ENCODE measurements around the gene CCNT1. TPM values are rescaled to one million over a fixed set of nuclear protein-coding genes. Genes with fewer than 3 reads are reported as not detected.
"Not testable (repeated sequence)": the region's sequence is repeated elsewhere in the genome, so short reads cannot be mapped to it uniquely, and the experiment has no call there.

Gene CCNT1
- total RNA-seq, 2 experiments from 2014 or later = 82.2 to 85.1 TPM

- H3K27me3 Mint-ChIP-seq; H3K9me3 Mint-ChIP-seq (ENCODE audit: low read depth); DNase-seq; ATAC-seq: not testable (repeated sequence)
- intact Hi-C loops (cut with DNase I, micrococcal nuclease) = loop anchor here (1.0 to 10.0 kb wide), 9 partner anchors 34 to 976 kb away; partner anchors contain the start of genes CCNT1 (in 2 of the 2), CACNB3 (in 1 of the 2), RND1 (in 1 of the 2) and RPAP3 (in 1 of the 2)
- Mint-ChIP-seq H3K4me3 (peak overlapping the region; percentile 87), H3K36me3 (ENCODE audit: low read depth) (peaks cover 38% of the 10 kb centered on the region), H3K27ac (peak overlapping the region; percentile 83), H3K4me1 (peaks cover 36% of the 10 kb centered on the region)
- ChIA-PET CTCF (interaction anchor here (0.8 to 1.5 kb wide), 4 partner anchors 9 to 286 kb away, joined by 3 to 5 read pairs (median 3); no protein-coding TSS in a partner anchor), POLR2A (interaction anchor here (0.5 to 1.5 kb wide), 14 partner anchors 9 to 640 kb away, joined by 3 to 8 read pairs (median 3); partner anchors contain the start of genes ARF3 and TROAP)
Measured at GRCh38 chr12:48682533-48682905, 34.0 kb downstream of the CCNT1 start.

GRCh38 chr12:48681710-48682532 is 34.6 kb downstream of the CCNT1 start, which contains the start of gene KANSL2:
KANSL2 (minus strand) TSS chr12:48682238; CDS start chr12:48681632, 606 bp downstream.
- DNase-seq = peak; percentile 99
- Mint-ChIP-seq H3K36me3 (ENCODE audit: low read depth) (peaks cover 42% of the 10 kb centered on the region), H3K27me3 (no peaks in the 10 kb centered on the region), H3K9me3 (ENCODE audit: low read depth) (no peaks in the 10 kb centered on the region), H3K4me3 (peak within 1 kb of the TSS; percentile 87), H3K4me1 (peaks cover 41% of the 10 kb centered on the region), H3K27ac (peak within 1 kb of the TSS; percentile 91)
- intact Hi-C loops (cut with DNase I, micrococcal nuclease) = loop anchor here (1.0 to 10.0 kb wide), 9 partner anchors 34 to 976 kb away; partner anchors contain the start of genes CCNT1 (in 2 of the 2), CACNB3 (in 1 of the 2), RND1 (in 1 of the 2) and RPAP3 (in 1 of the 2)
- ATAC-seq = peak; percentile 96
- ChIA-PET POLR2A (interaction anchor here (0.5 to 1.5 kb wide), 13 partner anchors 9 to 641 kb away, joined by 3 to 8 read pairs (median 3); partner anchors contain the start of genes ARF3 and TROAP), CTCF (interaction anchor here (0.8 to 1.5 kb wide), 3 partner anchors 39 to 287 kb away, joined by 3 to 5 read pairs (median 3); no protein-coding TSS in a partner anchor)

GRCh38 chr12:48681399-48681709 is 35.2 kb downstream of the CCNT1 start:
- peak overlapping the region; percentile 87 for H3K4me3 Mint-ChIP-seq
- intact Hi-C loops (cut with DNase I, micrococcal nuclease) = loop anchor here in 1 of 2 experiments (5.0 to 10.0 kb wide), 3 partner anchors 116 to 877 kb away; partner anchors contain the start of gene WNT1
- peaks cover 46% of the 10 kb centered on the region for H3K36me3 Mint-ChIP-seq (ENCODE audit: low read depth)
- POLR2A ChIA-PET = interaction anchor here (1.0 to 1.5 kb wide), 3 partner anchors 10 to 62 kb away, joined by 3 to 4 read pairs (median 4); no protein-coding TSS in a partner anchor
- no peak for ATAC-seq
- H3K27ac Mint-ChIP-seq = peak overlapping the region; percentile 91
- H3K27me3 Mint-ChIP-seq = no peaks in the 10 kb centered on the region
- CTCF ChIA-PET = no interaction called here
- peaks cover 45% of the 10 kb centered on the region for H3K4me1 Mint-ChIP-seq
- no peaks in the 10 kb centered on the region for H3K9me3 Mint-ChIP-seq (ENCODE audit: low read depth)
- DNase-seq = no peak

GRCh38 chr12:48680861-48681260 is 35.6 kb downstream of the CCNT1 start:
- Mint-ChIP-seq H3K36me3 (ENCODE audit: low read depth) (peaks cover 50% of the 10 kb centered on the region), H3K4me1 (peaks cover 49% of the 10 kb centered on the region), H3K9me3 (ENCODE audit: low read depth) (no peaks in the 10 kb centered on the region), H3K27me3 (no peaks in the 10 kb centered on the region), H3K27ac (peak overlapping the region; percentile 91), H3K4me3 (peak overlapping the region; percentile 87)
- intact Hi-C loops (cut with DNase I, micrococcal nuclease) = loop anchor here in 1 of 2 experiments (5.0 to 10.0 kb wide), 3 partner anchors 116 to 876 kb away; partner anchors contain the start of gene WNT1
- no peak for DNase-seq
- POLR2A ChIA-PET = no interaction called here
- no peak for ATAC-seq
- CTCF ChIA-PET = no interaction called here

- ChIA-PET POLR2A (interaction anchor here (0.6 to 0.7 kb wide), 2 partner anchors 15 to 32 kb away, joined by 3 to 5 read pairs; no protein-coding TSS in a partner anchor), CTCF (interaction anchor here (0.5 to 0.7 kb wide), 2 partner anchors 72 to 98 kb away, joined by 3 read pairs; no protein-coding TSS in a partner anchor)
- intact Hi-C loops (cut with DNase I, micrococcal nuclease) = no loop called here
- Mint-ChIP-seq H3K27me3 (no peaks in the 10 kb centered on the region), H3K9me3 (ENCODE audit: low read depth) (no peaks in the 10 kb centered on the region), H3K4me3 (peak overlapping the region; percentile 87), H3K36me3 (ENCODE audit: low read depth) (peaks cover 55% of the 10 kb centered on the region), H3K27ac (peak overlapping the region; percentile 96), H3K4me1 (peaks cover 52% of the 10 kb centered on the region)
- ATAC-seq (no peak), DNase-seq (no peak)
Measured at GRCh38 chr12:48678551-48679185, 37.8 kb downstream of the CCNT1 start.

- H3K27me3 Mint-ChIP-seq = no peaks in the 10 kb centered on the region
- ATAC-seq = no peak
- CTCF ChIA-PET = interaction anchor here (0.6 to 1.4 kb wide), 7 partner anchors 9 to 328 kb away, joined by 3 to 4 read pairs (median 3); no protein-coding TSS in a partner anchor
- H3K36me3 Mint-ChIP-seq (ENCODE audit: low read depth) = peaks cover 43% of the 10 kb centered on the region
- H3K4me3 Mint-ChIP-seq = no peak overlapping the region
- H3K4me1 Mint-ChIP-seq = peaks cover 11% of the 10 kb centered on the region
- H3K9me3 Mint-ChIP-seq (ENCODE audit: low read depth) = no peaks in the 10 kb centered on the region
- POLR2A ChIA-PET = interaction anchor here (0.7 to 1.5 kb wide), 2 partner anchors 11 kb away, joined by 5 to 8 read pairs; partner anchors contain the start of gene KANSL2
- DNase-seq = no peak
- intact Hi-C loops (cut with DNase I, micrococcal nuclease) = no loop called here
- no peak overlapping the region for H3K27ac Mint-ChIP-seq
Measured at GRCh38 chr12:48671231-48671856, 45.2 kb downstream of the CCNT1 start.

GRCh38 chr12:48668996-48669395 is 47.5 kb downstream of the CCNT1 start:
- no peaks in the 10 kb centered on the region for H3K9me3 Mint-ChIP-seq (ENCODE audit: low read depth)
- DNase-seq (no peak), ATAC-seq (no peak)
- POLR2A ChIA-PET = interaction anchor here (0.6 to 1.2 kb wide), 3 partner anchors 10 to 14 kb away, joined by 3 to 8 read pairs (median 6); partner anchors contain the start of gene KANSL2
- H3K4me3 Mint-ChIP-seq = no peak overlapping the region
- CTCF ChIA-PET = no interaction called here
- no peak overlapping the region for H3K27ac Mint-ChIP-seq
- H3K27me3 Mint-ChIP-seq = no peaks in the 10 kb centered on the region
- H3K4me1 Mint-ChIP-seq = peaks cover 4% of the 10 kb centered on the region
- peaks cover 44% of the 10 kb centered on the region for H3K36me3 Mint-ChIP-seq (ENCODE audit: low read depth)
- intact Hi-C loops (cut with DNase I, micrococcal nuclease) = no loop called here

- ATAC-seq (no peak), DNase-seq (no peak)
- no peaks in the 10 kb centered on the region for H3K4me1 Mint-ChIP-seq
- intact Hi-C loops (cut with DNase I, micrococcal nuclease) = loop anchor here in 1 of 2 experiments (5.0 kb wide), 1 partner anchor 37 kb away; no protein-coding TSS in a partner anchor
- peaks cover 45% of the 10 kb centered on the region for H3K36me3 Mint-ChIP-seq (ENCODE audit: low read depth)
- H3K4me3 Mint-ChIP-seq = no peak overlapping the region
- ChIA-PET POLR2A (no interaction called here), CTCF (interaction anchor here (0.6 kb wide), 1 partner anchor 155 kb away, joined by 3 read pairs; no protein-coding TSS in a partner anchor)
- H3K27ac Mint-ChIP-seq = no peak overlapping the region
- no peaks in the 10 kb centered on the region for H3K9me3 Mint-ChIP-seq (ENCODE audit: low read depth)
- no peaks in the 10 kb centered on the region for H3K27me3 Mint-ChIP-seq
Measured at GRCh38 chr12:48659863-48660262, 56.6 kb downstream of the CCNT1 start.

GRCh38 chr12:48651681-48652080 is 64.8 kb downstream of the CCNT1 start:
- no peak for DNase-seq
- Mint-ChIP-seq H3K36me3 (ENCODE audit: low read depth) (peaks cover 47% of the 10 kb centered on the region), H3K4me1 (no peaks in the 10 kb centered on the region), H3K4me3 (no peak overlapping the region), H3K9me3 (ENCODE audit: low read depth) (no peaks in the 10 kb centered on the region), H3K27me3 (no peaks in the 10 kb centered on the region), H3K27ac (peak overlapping the region; percentile 47)
- CTCF ChIA-PET = no interaction called here
- POLR2A ChIA-PET = interaction anchor here (1.1 kb wide), 1 partner anchor 31 kb away, joined by 3 read pairs; no protein-coding TSS in a partner anchor
- intact Hi-C loops (cut with DNase I, micrococcal nuclease) = no loop called here
- ATAC-seq = no peak

- H3K27ac Mint-ChIP-seq; H3K9me3 Mint-ChIP-seq (ENCODE audit: low read depth); H3K4me3 Mint-ChIP-seq; H3K27me3 Mint-ChIP-seq; H3K4me1 Mint-ChIP-seq; intact Hi-C loops (cut with DNase I, micrococcal nuclease): not testable (repeated sequence)
- peak; percentile 18 for DNase-seq
- peaks cover 54% of the 10 kb centered on the region for H3K36me3 Mint-ChIP-seq (ENCODE audit: low read depth)
- peak; percentile 69 for ATAC-seq
- ChIA-PET CTCF (interaction anchor here (0.6 to 0.9 kb wide), 2 partner anchors 22 to 329 kb away, joined by 3 to 5 read pairs; no protein-coding TSS in a partner anchor), POLR2A (interaction anchor here (0.7 kb wide), 1 partner anchor 90 kb away, joined by 3 read pairs; no protein-coding TSS in a partner anchor)
Measured at GRCh38 chr12:48645354-48645753, 71.2 kb downstream of the CCNT1 start.

All from activated CD4-positive, alpha-beta T cell treated with anti-CD3 and anti-CD28 coated beads for 36 hours (primary cell).